Endothelial cell of umbilical vein (primary cell): ENCODE results near the gene KCTD13.

Experiments
- CTCF ChIP-seq, 2 donors: IDR thresholded peaks; 1 replicate in 1 of 2; 2 replicates in 1 of 2; pipeline ENCODE4 v1.5.1; 2011; ENCODE audit warnings: low read length in 2 of 2, mild to moderate bottlenecking in 2 of 2, moderate library complexity in 2 of 2, control low read depth in 1 of 2, inconsistent platforms in 1 of 2, low read depth in 1 of 2; ENCODE audit not compliant: insufficient read depth in 1 of 2; ENCODE audit errors: extremely low read depth in 1 of 2
- EZH2 ChIP-seq: IDR thresholded peaks from 2 replicates; pipeline ENCODE4 v1.6.1; 2012; ENCODE audit warnings: borderline replicate concordance, low read depth, mild to moderate bottlenecking, moderate library complexity, low read length, inconsistent platforms; ENCODE audit not compliant: severe bottlenecking
- GATA2 ChIP-seq: IDR thresholded peaks from 2 replicates; pipeline ENCODE4 v1.7.0; 2011; ENCODE audit warnings: low read depth, mild to moderate bottlenecking, moderate library complexity, mixed read lengths, low read length; ENCODE audit not compliant: insufficient read length, insufficient read depth
- MAX ChIP-seq: IDR thresholded peaks from 2 replicates; pipeline ENCODE4 v1.6.1; 2011; ENCODE audit not compliant: insufficient read depth, insufficient read length
- MYC ChIP-seq: IDR thresholded peaks from one replicate; pipeline ENCODE4 v1.6.1; 2011; ENCODE audit warnings: mild to moderate bottlenecking, low read depth, low read length
- POLR2A ChIP-seq: IDR thresholded peaks from 2 replicates; pipeline ENCODE4 v1.6.1; 2012; ENCODE audit warnings: low read depth, mild to moderate bottlenecking, control low read depth, low read length
- POLR2AphosphoS5 ChIP-seq: IDR thresholded peaks from 2 replicates; pipeline ENCODE4 v1.6.1; 2012; ENCODE audit warnings: low read depth, mild to moderate bottlenecking, control low read depth, low read length, moderate library complexity; ENCODE audit not compliant: insufficient read depth

GRCh38 chr16:29922326-29922725, 3.7 kb downstream of the KCTD13 start:
- TF ChIP-seq CTCF (IDR thresholded peaks at IDR 0.05; ENCODE audit: extremely low read depth in 1 of 2, insufficient read depth in 1 of 2, low read depth in 1 of 2, low read length in 2 of 2) (no peak), POLR2A (no peak), EZH2 (no peak), POLR2AphosphoS5 (no peak), MAX (no peak), MYC (no peak), GATA2 (no peak)
